ENCODE data around the gene ZCCHC24. TPM values are rescaled to one million over a fixed set of nuclear protein-coding genes. Genes with fewer than 3 reads are reported as not detected.
A peak's percentile ranks its signal among the peaks of the same experiment; 100 is the strongest.

ZCCHC24 gene
- total and polyA plus RNA-seq, 5 donors from 2014 or later: 0.25 to 1.8 (median 0.76) TPM

DNA sequence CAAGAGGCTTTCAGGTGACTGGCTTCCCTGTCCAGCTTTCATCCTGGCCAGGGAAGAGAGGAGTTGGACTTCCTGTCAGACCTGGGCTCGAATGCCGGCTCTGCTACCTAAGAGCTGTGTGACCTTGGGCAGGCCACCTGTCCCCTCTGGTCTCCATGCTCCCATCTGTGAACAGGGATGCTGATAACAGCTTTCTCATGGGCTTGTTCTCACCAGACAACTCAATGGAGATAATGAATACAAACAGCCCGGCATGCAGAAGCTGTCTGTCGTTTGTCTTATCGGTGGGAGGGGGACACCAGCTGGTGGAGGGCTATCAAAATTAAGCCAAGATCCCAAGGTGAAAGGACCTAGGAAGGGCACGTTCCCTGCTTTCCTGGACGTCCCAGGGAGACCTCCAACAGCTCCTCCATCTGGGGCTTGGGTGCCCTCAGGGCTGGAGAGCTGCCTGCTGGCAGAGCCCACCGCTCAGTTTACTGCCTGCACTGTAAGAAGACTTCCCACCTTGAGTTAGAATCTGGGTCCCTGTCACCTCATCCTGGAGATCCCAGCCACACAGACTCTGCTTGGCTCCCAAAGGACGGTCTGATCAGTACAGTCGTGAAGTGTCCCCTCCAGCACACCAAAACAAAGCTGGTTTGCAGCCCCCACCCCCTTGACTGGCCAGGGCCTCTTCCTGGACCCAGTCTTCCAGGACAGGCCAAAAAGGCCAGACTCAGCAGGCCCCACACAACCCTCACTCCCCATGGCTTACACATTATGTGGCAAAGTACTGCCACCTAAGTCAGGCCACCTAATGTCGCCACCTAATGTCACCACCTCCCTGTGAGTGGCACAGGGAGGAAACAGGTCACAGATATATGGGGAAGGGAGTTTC, 57.2 kb downstream of the ZCCHC24 start:
- H3K4me3 ChIP-seq (ENCODE audit: low read depth, low read length): no peak overlapping the region
- H3K36me3 ChIP-seq (ENCODE audit: control insufficient read depth, insufficient read depth, low read length): no peaks in the 10 kb centered on the region
- DNase-seq (no peak), ATAC-seq (ENCODE audit: low read depth in 2 of 2) (peak in 1 of 2 donors; percentile 26)
- no peak overlapping the region for H3K4me3 Mint-ChIP-seq
- H3K27ac Mint-ChIP-seq: peak overlapping the region in 2 of 3 donors; percentile 53 to 62
- H3K9me3 Mint-ChIP-seq: no peaks in the 10 kb centered on the region
- no peaks in the 10 kb centered on the region for H3K9me3 ChIP-seq (ENCODE audit: control insufficient read depth in 2 of 2, low read length in 2 of 2)
- H3K27me3 Mint-ChIP-seq: no peaks in the 10 kb centered on the region
- no peak overlapping the region for H3K27ac ChIP-seq (ENCODE audit: insufficient read depth, low read length, poor library complexity, severe bottlenecking)
- peaks cover 0 to 2% (median 0%) of the 10 kb centered on the region in 4 donors for H3K4me1 Mint-ChIP-seq
- H3K27me3 ChIP-seq (ENCODE audit: control insufficient read depth, insufficient read depth, low read length): no peaks in the 10 kb centered on the region
- H3K36me3 Mint-ChIP-seq: no peaks in the 10 kb centered on the region
- no peaks in the 10 kb centered on the region for H3K4me1 ChIP-seq (ENCODE audit: control insufficient read depth, insufficient read depth, low read length, poor library complexity, severe bottlenecking)

DNA sequence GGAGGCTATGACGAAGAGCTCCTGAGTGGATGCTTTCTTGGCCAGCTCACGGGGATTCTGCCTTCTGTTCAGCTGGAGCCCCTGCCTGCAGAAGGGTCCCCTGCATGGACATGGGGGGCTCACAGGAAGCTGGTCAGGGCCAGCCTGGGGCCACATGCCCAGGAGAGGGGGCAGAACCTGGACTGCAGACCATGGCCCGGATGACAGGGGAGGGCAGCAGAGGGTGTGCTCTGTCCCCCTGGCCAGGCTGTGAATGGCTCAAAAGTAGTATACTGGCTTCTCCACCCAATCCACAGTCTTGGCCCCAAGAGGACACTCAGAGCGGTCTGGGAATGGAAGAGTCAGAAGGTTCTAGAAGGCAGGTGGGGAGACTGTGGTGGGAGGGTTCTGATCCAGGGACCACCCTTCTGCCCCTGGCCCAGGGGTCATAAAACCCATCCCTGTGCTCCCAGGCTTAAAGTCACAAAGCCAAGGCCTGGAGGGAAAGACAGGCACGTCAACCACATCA, 57.9 kb downstream of the ZCCHC24 start:
- Mint-ChIP-seq H3K4me1 (peaks cover 0 to 2% (median 0%) of the 10 kb centered on the region in 4 donors), H3K27me3 (no peaks in the 10 kb centered on the region)

DNA sequence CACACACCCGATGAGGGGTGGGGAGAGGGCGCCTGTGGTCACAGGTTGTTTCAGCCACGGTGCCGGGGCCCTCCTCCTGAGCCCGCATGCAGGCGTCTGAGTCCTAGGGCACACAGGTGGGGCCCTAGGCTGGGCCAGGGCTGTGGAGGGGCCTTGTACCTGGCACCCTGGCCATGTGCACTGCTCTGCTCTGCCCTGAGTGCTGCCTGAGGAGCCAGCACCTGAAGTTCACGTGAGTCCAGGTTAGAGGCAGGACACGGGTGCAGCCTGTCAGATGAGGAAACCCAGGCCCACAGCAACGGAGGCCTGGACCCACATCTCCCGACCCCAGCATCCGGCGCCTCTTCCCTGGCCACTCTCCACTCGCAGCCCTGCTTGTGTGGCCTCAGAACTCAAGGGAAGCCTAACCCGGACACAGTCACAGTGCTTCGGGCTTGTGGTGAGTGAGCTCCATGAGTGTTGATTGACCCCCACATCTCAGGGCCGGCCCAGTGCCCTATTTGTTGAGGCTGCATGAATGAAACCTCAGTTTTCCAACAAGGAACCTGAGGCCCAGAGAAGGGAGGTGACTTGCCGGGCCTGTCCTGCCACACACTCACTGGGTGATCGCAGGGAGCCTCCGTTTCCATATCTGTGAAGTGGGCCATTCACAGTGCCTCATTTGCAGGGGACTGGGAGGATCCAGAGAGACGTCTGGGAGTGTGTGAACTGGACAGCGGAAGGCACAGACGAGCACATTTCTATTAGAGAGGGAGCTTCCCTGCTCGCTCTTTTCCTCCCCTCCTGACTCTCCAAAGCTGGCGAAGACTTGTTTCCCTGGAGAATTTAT, 58.6 kb downstream of the ZCCHC24 start:
- Histone ChIP-seq H3K27ac (ENCODE audit: insufficient read depth, low read length, poor library complexity, severe bottlenecking) (no peak overlapping the region), H3K9me3 (ENCODE audit: control insufficient read depth in 2 of 2, low read length in 2 of 2) (no peaks in the 10 kb centered on the region), H3K4me1 (ENCODE audit: control insufficient read depth, insufficient read depth, low read length, poor library complexity, severe bottlenecking) (no peaks in the 10 kb centered on the region), H3K36me3 (ENCODE audit: control insufficient read depth, insufficient read depth, low read length) (no peaks in the 10 kb centered on the region), H3K4me3 (ENCODE audit: low read depth, low read length) (no peak overlapping the region), H3K27me3 (ENCODE audit: control insufficient read depth, insufficient read depth, low read length) (no peaks in the 10 kb centered on the region)
- ATAC-seq (ENCODE audit: low read depth in 2 of 2) (no peak), DNase-seq (no peak)
- Mint-ChIP-seq H3K27me3 (no peaks in the 10 kb centered on the region), H3K4me3 (no peak overlapping the region), H3K36me3 (no peaks in the 10 kb centered on the region), H3K27ac (no peak overlapping the region), H3K4me1 (peaks cover 0 to 2% (median 0%) of the 10 kb centered on the region in 4 donors), H3K9me3 (no peaks in the 10 kb centered on the region)

More for the DNA sequence above, 57.9 kb downstream of the ZCCHC24 start:
- H3K9me3 Mint-ChIP-seq: no peaks in the 10 kb centered on the region
- no peak overlapping the region for H3K4me3 Mint-ChIP-seq
- ATAC-seq (ENCODE audit: low read depth in 2 of 2) (no peak), DNase-seq (no peak)
- Histone ChIP-seq H3K27ac (ENCODE audit: insufficient read depth, low read length, poor library complexity, severe bottlenecking) (no peak overlapping the region), H3K36me3 (ENCODE audit: control insufficient read depth, insufficient read depth, low read length) (no peaks in the 10 kb centered on the region), H3K4me1 (ENCODE audit: control insufficient read depth, insufficient read depth, low read length, poor library complexity, severe bottlenecking) (no peaks in the 10 kb centered on the region), H3K4me3 (ENCODE audit: low read depth, low read length) (no peak overlapping the region), H3K9me3 (ENCODE audit: control insufficient read depth in 2 of 2, low read length in 2 of 2) (no peaks in the 10 kb centered on the region), H3K27me3 (ENCODE audit: control insufficient read depth, insufficient read depth, low read length) (no peaks in the 10 kb centered on the region)
- no peak overlapping the region for H3K27ac Mint-ChIP-seq
- no peaks in the 10 kb centered on the region for H3K36me3 Mint-ChIP-seq

DNA sequence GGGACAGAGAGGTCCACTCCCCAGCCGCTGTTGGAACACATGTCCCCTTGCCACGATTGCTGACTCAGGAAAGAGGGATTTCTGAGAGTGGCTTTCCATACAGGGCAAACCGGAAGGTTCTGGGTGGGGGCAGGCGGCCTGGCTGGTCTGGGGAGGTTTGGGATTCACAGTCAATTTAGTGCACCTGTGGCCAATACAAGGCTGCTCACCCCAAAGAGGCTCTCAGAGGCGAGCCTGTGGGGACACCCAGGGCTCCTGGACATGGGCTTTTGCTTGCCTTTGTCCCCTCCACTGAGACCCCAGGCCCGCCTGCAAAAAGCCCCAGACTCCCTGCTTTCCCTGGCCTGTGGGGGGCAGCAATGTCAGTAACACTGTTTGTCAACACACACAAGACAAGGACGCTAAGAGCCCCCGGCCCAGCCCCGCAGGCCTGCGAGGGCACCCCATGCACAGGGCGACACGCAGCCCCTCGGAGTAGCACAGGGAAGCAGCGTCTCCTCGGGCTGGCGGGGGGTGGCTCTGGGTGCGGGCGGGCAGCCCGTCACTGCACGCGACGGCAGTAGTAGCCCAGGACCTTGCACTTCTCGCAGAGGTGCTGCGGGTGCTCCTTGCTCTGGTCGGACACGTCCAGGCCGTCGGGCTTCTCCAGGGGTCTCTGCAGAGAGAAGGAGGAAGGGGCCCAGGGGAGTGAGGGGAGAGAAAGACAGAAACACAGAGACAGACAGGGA, 59.5 kb downstream of the ZCCHC24 start:
- no peaks in the 10 kb centered on the region for H3K9me3 ChIP-seq (ENCODE audit: control insufficient read depth in 2 of 2, low read length in 2 of 2)
- no peaks in the 10 kb centered on the region for H3K36me3 ChIP-seq (ENCODE audit: control insufficient read depth, insufficient read depth, low read length)
- no peak overlapping the region for H3K27ac Mint-ChIP-seq
- H3K9me3 Mint-ChIP-seq: no peaks in the 10 kb centered on the region
- H3K4me1 Mint-ChIP-seq: peaks cover 0 to 2% (median 0%) of the 10 kb centered on the region in 4 donors
- no peak overlapping the region for H3K27ac ChIP-seq (ENCODE audit: insufficient read depth, low read length, poor library complexity, severe bottlenecking)
- no peaks in the 10 kb centered on the region for H3K36me3 Mint-ChIP-seq
- H3K27me3 Mint-ChIP-seq: no peaks in the 10 kb centered on the region
- H3K4me1 ChIP-seq (ENCODE audit: control insufficient read depth, insufficient read depth, low read length, poor library complexity, severe bottlenecking): no peaks in the 10 kb centered on the region
- no peak overlapping the region for H3K4me3 ChIP-seq (ENCODE audit: low read depth, low read length)
- no peak overlapping the region for H3K4me3 Mint-ChIP-seq
- ATAC-seq (ENCODE audit: low read depth in 2 of 2): no peak
- H3K27me3 ChIP-seq (ENCODE audit: control insufficient read depth, insufficient read depth, low read length): no peaks in the 10 kb centered on the region
- no peak for DNase-seq

DNA sequence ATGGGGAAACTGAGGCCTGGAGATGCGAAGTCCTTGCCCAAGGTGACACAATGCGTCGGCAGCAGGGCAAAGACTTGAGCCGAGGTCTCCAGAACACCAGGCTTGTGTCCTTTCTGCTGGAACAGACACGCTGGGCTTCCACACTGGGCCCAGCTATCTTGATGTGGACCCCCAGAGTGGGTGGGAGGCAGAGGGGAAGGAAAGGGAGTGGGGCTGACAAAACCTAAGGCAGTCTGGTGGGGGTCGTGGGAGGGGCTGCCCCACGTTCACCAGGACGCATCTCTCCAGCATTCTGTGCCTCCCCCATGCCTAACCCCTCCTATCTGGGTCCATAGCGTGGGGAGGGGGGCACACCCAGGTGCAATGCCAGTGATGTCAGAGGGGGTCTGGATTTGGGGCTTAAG, 60.0 kb downstream of the ZCCHC24 start:
- DNase-seq (no peak), ATAC-seq (ENCODE audit: low read depth in 2 of 2) (no peak)
- Histone ChIP-seq H3K4me3 (ENCODE audit: low read depth, low read length) (no peak overlapping the region), H3K36me3 (ENCODE audit: control insufficient read depth, insufficient read depth, low read length) (no peaks in the 10 kb centered on the region), H3K4me1 (ENCODE audit: control insufficient read depth, insufficient read depth, low read length, poor library complexity, severe bottlenecking) (no peaks in the 10 kb centered on the region), H3K27ac (ENCODE audit: insufficient read depth, low read length, poor library complexity, severe bottlenecking) (no peak overlapping the region), H3K9me3 (ENCODE audit: control insufficient read depth in 2 of 2, low read length in 2 of 2) (no peaks in the 10 kb centered on the region), H3K27me3 (ENCODE audit: control insufficient read depth, insufficient read depth, low read length) (no peaks in the 10 kb centered on the region)
- H3K27ac Mint-ChIP-seq: no peak overlapping the region
- H3K27me3 Mint-ChIP-seq: no peaks in the 10 kb centered on the region
- no peaks in the 10 kb centered on the region for H3K36me3 Mint-ChIP-seq
- no peak overlapping the region for H3K4me3 Mint-ChIP-seq
- no peaks in the 10 kb centered on the region for H3K9me3 Mint-ChIP-seq
- peaks cover 0 to 2% (median 0%) of the 10 kb centered on the region in 4 donors for H3K4me1 Mint-ChIP-seq

DNA sequence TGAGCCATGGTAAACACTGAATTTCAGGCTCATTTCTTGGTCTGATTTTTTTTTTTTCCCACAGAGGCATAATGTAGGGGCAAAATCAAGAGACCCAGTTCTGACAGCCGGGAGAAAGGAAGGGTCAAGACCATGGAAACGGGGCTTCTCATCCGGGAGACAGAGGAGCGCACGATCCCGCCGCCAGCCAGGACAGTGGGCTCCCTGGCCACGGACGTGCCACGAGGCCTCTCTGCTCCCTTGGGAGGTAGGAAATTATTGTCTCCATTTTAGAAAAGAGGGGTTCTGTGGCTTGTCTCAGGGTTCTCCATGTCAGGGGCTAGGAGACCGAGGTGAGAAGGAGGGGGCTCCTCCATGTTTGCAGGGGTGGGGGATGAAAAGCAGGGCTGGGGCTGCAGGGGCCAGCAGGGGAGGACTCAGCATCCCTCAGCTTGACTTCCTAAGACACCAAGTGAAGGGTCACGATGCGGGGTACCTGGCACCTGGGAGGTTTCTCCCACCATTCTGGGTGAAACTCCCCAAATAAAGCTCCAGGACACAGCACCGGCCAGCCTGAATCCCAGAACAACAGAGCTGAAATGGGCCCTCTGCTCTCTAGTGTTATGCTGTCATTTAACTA, 60.5 kb downstream of the ZCCHC24 start:
- Histone ChIP-seq H3K36me3 (ENCODE audit: control insufficient read depth, insufficient read depth, low read length) (no peaks in the 10 kb centered on the region), H3K9me3 (ENCODE audit: control insufficient read depth in 2 of 2, low read length in 2 of 2) (no peaks in the 10 kb centered on the region), H3K4me3 (ENCODE audit: low read depth, low read length) (no peak overlapping the region), H3K27ac (ENCODE audit: insufficient read depth, low read length, poor library complexity, severe bottlenecking) (no peak overlapping the region), H3K27me3 (ENCODE audit: control insufficient read depth, insufficient read depth, low read length) (no peaks in the 10 kb centered on the region), H3K4me1 (ENCODE audit: control insufficient read depth, insufficient read depth, low read length, poor library complexity, severe bottlenecking) (no peaks in the 10 kb centered on the region)
- no peaks in the 10 kb centered on the region for H3K4me1 Mint-ChIP-seq
- H3K27ac Mint-ChIP-seq: no peak overlapping the region
- no peaks in the 10 kb centered on the region for H3K9me3 Mint-ChIP-seq
- H3K27me3 Mint-ChIP-seq: no peaks in the 10 kb centered on the region
- no peaks in the 10 kb centered on the region for H3K36me3 Mint-ChIP-seq
- H3K4me3 Mint-ChIP-seq: no peak overlapping the region
- DNase-seq: no peak
- no peak for ATAC-seq (ENCODE audit: low read depth in 2 of 2)

DNA sequence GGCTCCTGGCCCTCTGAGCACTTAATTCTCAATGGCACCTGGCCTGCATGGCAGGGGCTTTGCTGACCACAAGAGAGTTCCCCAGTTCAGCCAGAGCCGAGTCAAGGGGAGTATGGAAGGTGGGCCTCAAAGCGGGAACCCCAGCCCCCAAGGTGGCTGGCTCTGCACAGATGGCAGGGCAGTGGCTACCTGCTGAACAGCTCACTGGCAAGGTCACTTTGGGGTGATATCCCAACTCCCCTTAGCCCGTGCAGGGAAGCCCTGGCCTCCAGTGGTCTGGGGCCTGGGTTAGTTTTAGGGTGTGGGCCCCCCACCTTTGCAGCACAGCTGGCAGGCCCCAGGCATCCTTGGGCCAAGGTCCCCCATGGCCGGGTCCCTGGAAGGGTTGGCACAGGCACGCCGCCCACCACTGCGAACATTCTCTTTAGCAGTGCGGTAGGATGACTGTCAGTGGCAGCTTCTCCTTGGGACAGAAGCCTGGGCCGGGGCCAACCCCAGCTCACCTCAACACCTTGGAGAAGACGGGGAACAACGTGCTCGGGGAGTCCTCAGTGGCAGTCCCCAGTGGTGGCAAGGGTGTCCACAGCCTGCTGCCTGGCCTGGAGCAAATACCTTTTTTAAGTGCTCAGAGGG, 61.3 kb downstream of the ZCCHC24 start:
- H3K4me1 ChIP-seq (ENCODE audit: control insufficient read depth, insufficient read depth, low read length, poor library complexity, severe bottlenecking): no peaks in the 10 kb centered on the region
- DNase-seq: no peak
- H3K36me3 Mint-ChIP-seq: no peaks in the 10 kb centered on the region
- H3K4me3 Mint-ChIP-seq: no peak overlapping the region
- H3K36me3 ChIP-seq (ENCODE audit: control insufficient read depth, insufficient read depth, low read length): no peaks in the 10 kb centered on the region
- no peaks in the 10 kb centered on the region for H3K27me3 Mint-ChIP-seq
- no peaks in the 10 kb centered on the region for H3K4me1 Mint-ChIP-seq
- no peak for ATAC-seq (ENCODE audit: low read depth in 2 of 2)
- no peaks in the 10 kb centered on the region for H3K27me3 ChIP-seq (ENCODE audit: control insufficient read depth, insufficient read depth, low read length)
- no peak overlapping the region for H3K27ac ChIP-seq (ENCODE audit: insufficient read depth, low read length, poor library complexity, severe bottlenecking)
- no peak overlapping the region for H3K4me3 ChIP-seq (ENCODE audit: low read depth, low read length)
- H3K9me3 Mint-ChIP-seq: no peaks in the 10 kb centered on the region
- no peak overlapping the region for H3K27ac Mint-ChIP-seq
- H3K9me3 ChIP-seq (ENCODE audit: control insufficient read depth in 2 of 2, low read length in 2 of 2): no peaks in the 10 kb centered on the region
